Erythroblast (primary cell): ENCODE results near the gene CDC42BPB.

Experiments used
- GATA1 ChIP-seq: IDR thresholded peaks from 2 replicates; pipeline ENCODE4 v1.6.1; 2011; ENCODE audit warnings: low read depth, mild to moderate bottlenecking, control low read depth, low read length, moderate library complexity
- POLR2A ChIP-seq: IDR thresholded peaks from 2 replicates; pipeline ENCODE4 v1.6.1; 2011; ENCODE audit warnings: mild to moderate bottlenecking, low read length

- TF ChIP-seq POLR2A (no peak), GATA1 (no peak)
These were observed 15.4 kb upstream of the CDC42BPB start for GRCh38 chr14:103072595-103073366.
